NK-92 (cell line): ENCODE results near the gene MED26.

Experiments used
- DNase-seq: peaks from one replicate; lab custom pipeline; 2025; ENCODE audit not compliant: unreplicated experiment; lab: John Stamatoyannopoulos, UW

MED26 gene

GRCh38 chr19:16591803-16592556 lies 36.0 kb downstream of the MED26 start:
- DNase-seq, result no peak

- DNase-seq, result no peak
Observed at GRCh38 chr19:16590876-16591802, 36.9 kb downstream of the MED26 start.

- no peak for DNase-seq
Observed at GRCh38 chr19:16589917-16590316, 38.1 kb downstream of the MED26 start.

GRCh38 chr19:16588824-16589577 lies 39.0 kb downstream of the MED26 start:
- DNase-seq, result no peak

GRCh38 chr19:16587833-16588823 lies 39.9 kb downstream of the MED26 start:
- DNase-seq, result no peak

- no peak for DNase-seq
Observed at GRCh38 chr19:16586991-16587832, 40.8 kb downstream of the MED26 start.

- no peak for DNase-seq
Observed at GRCh38 chr19:16586477-16586871, 41.5 kb downstream of the MED26 start.

GRCh38 chr19:16585808-16586476 lies 42.1 kb downstream of the MED26 start:
- no peak for DNase-seq

- DNase-seq, result no peak
Observed at GRCh38 chr19:16585094-16585801, 42.8 kb downstream of the MED26 start.

- no peak for DNase-seq
Observed at GRCh38 chr19:16584248-16585093, 43.5 kb downstream of the MED26 start.

GRCh38 chr19:16582486-16583261 lies 45.3 kb downstream of the MED26 start:
- no peak for DNase-seq

GRCh38 chr19:16581971-16582343 lies 46.0 kb downstream of the MED26 start:
- DNase-seq, result no peak

GRCh38 chr19:16581145-16581970 lies 46.6 kb downstream of the MED26 start:
- DNase-seq, result no peak

GRCh38 chr19:16579381-16579780 lies 48.6 kb downstream of the MED26 start:
- no peak for DNase-seq

GRCh38 chr19:16577531-16577985 lies 50.4 kb downstream of the MED26 start:
- DNase-seq, result no peak
